Endothelial cell of umbilical vein (primary cell): Measurements from ENCODE around the gene RGS8. TPM values are rescaled to one million over a fixed set of nuclear protein-coding genes. Genes with fewer than 3 reads are reported as not detected.

ENCODE experiments used
- BruUV-seq: library from RNA; stranded (reverse); fragments of 400-500 nt; replicated peaks from 2 replicates; lab custom pipeline; 2021; lab: Mats Ljungman, UMichigan
- CTCF ChIA-PET: fragments of 300-600, 350-600 bp; sonication (Branson Sonifier 250); formaldehyde crosslinking; loops from one replicate; lab custom pipeline; 2021; ENCODE audit warnings: antibody characterized with exemption, inconsistent platforms; lab: Charles Lee
- POLR2A ChIA-PET: fragments of 300-600, 350-600 bp; sonication (Branson Sonifier 250); formaldehyde crosslinking; loops from one replicate; lab custom pipeline; 2021; ENCODE audit warnings: antibody characterized with exemption, inconsistent platforms; lab: Charles Lee
- DNase-seq: peaks from one replicate; pipeline ENCODE4 v3.0.0-alpha.2; 2011; ENCODE audit warnings: low read depth, low spot score
- FAIRE-seq: peaks from 2 replicates; lab custom pipeline; 2011; peaks lifted over from hg19 to GRCh38; lab: Jason Lieb, UNC
- H2AFZ ChIP-seq: 2 replicates; pipeline ENCODE4 v1.6.0; 2012; ENCODE audit warnings: low read depth, low read length, control low read depth, inconsistent platforms
- H3K27ac ChIP-seq: 2 replicates; pipeline ENCODE4 v1.5.1; 2011; ENCODE audit warnings: low read depth, mild to moderate bottlenecking, control low read depth, low read length, moderate library complexity; ENCODE audit not compliant: insufficient read depth
- H3K27me3 ChIP-seq, 2 experiments: 2 replicates each; pipeline versions ENCODE4 v1.6.0 to v1.6.1; 2011; ENCODE audit warnings: low read length in 2 of 2, mixed read lengths in 1 of 2; ENCODE audit not compliant: control insufficient read depth in 2 of 2, insufficient read depth in 2 of 2
- H3K36me3 ChIP-seq, 2 experiments: 2 replicates in 1 of 2; 3 replicates in 1 of 2; pipeline ENCODE4 v1.5.1; 2011; ENCODE audit warnings: low read length in 2 of 2, mild to moderate bottlenecking in 1 of 2, moderate library complexity in 1 of 2; ENCODE audit not compliant: control insufficient read depth in 2 of 2, insufficient read depth in 2 of 2; ENCODE audit errors: extremely low read depth in 1 of 2
- H3K4me1 ChIP-seq: 3 replicates; pipeline ENCODE4 v1.5.1; 2011; ENCODE audit warnings: mild to moderate bottlenecking, low read length; ENCODE audit not compliant: control insufficient read depth, insufficient read depth; ENCODE audit errors: extremely low read depth
- H3K4me2 ChIP-seq: 2 replicates; pipeline ENCODE4 v1.6.1; 2011; ENCODE audit warnings: low read length, control low read depth, mixed read lengths; ENCODE audit not compliant: insufficient read depth
- H3K4me3 ChIP-seq, 3 experiments: fragments of 200-600 bp in 1 of 3; sonication (generic), shearing (Covaris generic) in 1 of 3; replicated peaks in 1 of 3; 2 replicates each; pipeline ENCODE4 v1.5.1; 2011 to 2016; ENCODE audit warnings: control low read depth in 3 of 3, low read length in 3 of 3, mild to moderate bottlenecking in 2 of 3, inconsistent platforms in 1 of 3, low read depth in 1 of 3, moderate library complexity in 1 of 3; ENCODE audit not compliant: insufficient read depth in 1 of 3
- H3K79me2 ChIP-seq: 2 replicates; pipeline ENCODE4 v1.6.0; 2012; ENCODE audit warnings: low read length, inconsistent platforms; ENCODE audit not compliant: control insufficient read depth, insufficient read depth
- H3K9ac ChIP-seq: replicated peaks from 2 replicates; pipeline ENCODE3; 2011; ENCODE audit warnings: low read length, control low read depth; ENCODE audit not compliant: insufficient read depth; ENCODE audit errors: extremely low read depth
- H3K9me1 ChIP-seq: replicated peaks from 3 replicates; pipeline ENCODE4 v1.6.0; 2011; ENCODE audit warnings: mild to moderate bottlenecking, low read length; ENCODE audit not compliant: control insufficient read depth, insufficient read depth; ENCODE audit errors: extremely low read depth
- H3K9me3 ChIP-seq: replicated peaks from 2 replicates; pipeline ENCODE4 v1.5.1; 2012; ENCODE audit warnings: low read length, inconsistent platforms; ENCODE audit not compliant: control insufficient read depth, insufficient read depth
- H4K20me1 ChIP-seq: replicated peaks from 2 replicates; pipeline ENCODE3; 2011; ENCODE audit warnings: mild to moderate bottlenecking, low read length; ENCODE audit not compliant: control insufficient read depth, insufficient read depth; ENCODE audit errors: extremely low read depth
- CTCF ChIP-seq, 2 donors: IDR thresholded peaks; 1 replicate in 1 of 2; 2 replicates in 1 of 2; pipeline ENCODE4 v1.5.1; 2011; ENCODE audit warnings: low read length in 2 of 2, mild to moderate bottlenecking in 2 of 2, moderate library complexity in 2 of 2, control low read depth in 1 of 2, inconsistent platforms in 1 of 2, low read depth in 1 of 2; ENCODE audit not compliant: insufficient read depth in 1 of 2; ENCODE audit errors: extremely low read depth in 1 of 2
- EZH2 ChIP-seq: IDR thresholded peaks from 2 replicates; pipeline ENCODE4 v1.6.1; 2012; ENCODE audit warnings: borderline replicate concordance, low read depth, mild to moderate bottlenecking, moderate library complexity, low read length, inconsistent platforms; ENCODE audit not compliant: severe bottlenecking
- FOS ChIP-seq: IDR thresholded peaks from 2 replicates; pipeline ENCODE4 v1.6.1; 2011; ENCODE audit warnings: mild to moderate bottlenecking, low read length, moderate library complexity, borderline replicate concordance; ENCODE audit not compliant: insufficient read depth
- GATA2 ChIP-seq: IDR thresholded peaks from 2 replicates; pipeline ENCODE4 v1.7.0; 2011; ENCODE audit warnings: low read depth, mild to moderate bottlenecking, moderate library complexity, mixed read lengths, low read length; ENCODE audit not compliant: insufficient read length, insufficient read depth
- JUN ChIP-seq: IDR thresholded peaks from 2 replicates; pipeline ENCODE4 v1.6.1; 2011; ENCODE audit warnings: borderline replicate concordance, low read depth; ENCODE audit not compliant: insufficient read length, insufficient read depth
- MAX ChIP-seq: IDR thresholded peaks from 2 replicates; pipeline ENCODE4 v1.6.1; 2011; ENCODE audit not compliant: insufficient read depth, insufficient read length
- MYC ChIP-seq: IDR thresholded peaks from one replicate; pipeline ENCODE4 v1.6.1; 2011; ENCODE audit warnings: mild to moderate bottlenecking, low read depth, low read length
- POLR2A ChIP-seq: IDR thresholded peaks from 2 replicates; pipeline ENCODE4 v1.6.1; 2012; ENCODE audit warnings: low read depth, mild to moderate bottlenecking, control low read depth, low read length
- POLR2AphosphoS5 ChIP-seq: IDR thresholded peaks from 2 replicates; pipeline ENCODE4 v1.6.1; 2012; ENCODE audit warnings: low read depth, mild to moderate bottlenecking, control low read depth, low read length, moderate library complexity; ENCODE audit not compliant: insufficient read depth
- dilution Hi-C: fragments of 300-500 bp; cut with MboI; formaldehyde crosslinking; loops from one replicate; pipeline ENCODE4 v1.15.0; 2019; ENCODE audit warnings: low sequenced_read_pairs; ENCODE audit not compliant: extremely low pct_ligation_motif_present
- intact Hi-C: fragments of 100-400 bp; cut with micrococcal nuclease; formaldehyde crosslinking; loops from one replicate; pipeline ENCODE4 v1.10.0; 2022
- polyA plus RNA-seq, 4 experiments: library from polyadenylated mRNA; depleted of rRNA in 3 of 4; stranded (reverse) in 3 of 4; unstranded in 1 of 4; fragments of >200 nt; gene quantifications; 2 replicates each; pipeline versions ENCODE4 v1.2.1 to v1.2.3, GENCODE V29; 2011 to 2012; ENCODE audit warnings: missing spikeins in 1 of 4
- total RNA-seq: library from RNA; stranded (reverse); gene quantifications from 2 replicates; pipeline ENCODE4 v1.2.3, GENCODE V29; 2021

Gene RGS8
- total and polyA plus RNA-seq, 2 donors (not counting 3 experiments of a cell fraction or from before 2014, with no cell fraction given), result not detected

GRCh38 chr1:182658055-182658454, 26.3 kb downstream of the RGS8 start:
- intact Hi-C loops, result no loop called here
- no peak overlapping the region for H3K27ac ChIP-seq
- H3K4me2 ChIP-seq, result no peak overlapping the region
- H3K9me1 ChIP-seq, result no peaks in the 10 kb centered on the region
- POLR2A ChIA-PET, result no interaction called here
- H3K9ac ChIP-seq, result no peak overlapping the region
- H3K27me3 ChIP-seq, result peaks cover 0 to 4% of the 10 kb centered on the region in 2 experiments
- no peaks in the 10 kb centered on the region for H3K4me1 ChIP-seq
- dilution Hi-C loops, result no loop called here
- DNase-seq (no peak), FAIRE-seq (no peak)
- H3K36me3 ChIP-seq, result no peaks in the 10 kb centered on the region
- no peaks in the 10 kb centered on the region for H4K20me1 ChIP-seq
- H3K9me3 ChIP-seq, result no peaks in the 10 kb centered on the region
- TF ChIP-seq CTCF (IDR thresholded peaks at IDR 0.05; ENCODE audit: extremely low read depth in 1 of 2, insufficient read depth in 1 of 2, low read depth in 1 of 2, low read length in 2 of 2), result no peak
- no peak for TF ChIP-seq MYC
- TF ChIP-seq MAX, result no peak
- TF ChIP-seq POLR2A, result no peak
- no peak for TF ChIP-seq JUN
- TF ChIP-seq POLR2AphosphoS5, result no peak
- no peak for TF ChIP-seq EZH2
- no peak for TF ChIP-seq FOS
- TF ChIP-seq GATA2, result no peak
- H2AFZ ChIP-seq, result no peak overlapping the region
- H3K4me3 ChIP-seq, result no peak overlapping the region
- BruUV-seq, result no TSS peak
- CTCF ChIA-PET, result no interaction called here
- no peaks in the 10 kb centered on the region for H3K79me2 ChIP-seq
